GM21390 (cell line): ENCODE measurements around the gene LDLRAD3.

Experiments
- ATAC-seq: cut with Tn5 transposase; IDR thresholded peaks from one replicate; pipeline ENCODE4 v1.9.1; 2021; ENCODE audit not compliant: unreplicated experiment

Gene LDLRAD3

DNA sequence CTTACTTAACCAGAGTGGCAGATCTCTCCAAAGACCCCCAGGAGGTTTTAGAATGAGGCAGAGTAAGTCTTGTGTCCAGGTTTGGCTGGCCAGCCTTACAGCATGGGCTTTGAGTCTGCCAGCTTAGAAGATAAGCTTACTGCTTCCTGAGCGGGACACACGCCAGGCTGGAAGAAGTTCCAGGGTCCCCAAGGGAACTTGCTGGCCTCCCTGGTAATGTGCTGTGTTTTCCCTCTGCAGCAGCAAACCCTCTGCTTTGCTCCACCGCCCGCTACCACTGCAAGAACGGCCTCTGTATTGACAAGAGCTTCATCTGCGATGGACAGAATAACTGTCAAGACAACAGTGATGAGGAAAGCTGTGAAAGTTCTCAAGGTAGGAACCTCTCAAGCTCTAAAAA, 154.2 kb downstream of the LDLRAD3 start:
- ATAC-seq = no peak

DNA sequence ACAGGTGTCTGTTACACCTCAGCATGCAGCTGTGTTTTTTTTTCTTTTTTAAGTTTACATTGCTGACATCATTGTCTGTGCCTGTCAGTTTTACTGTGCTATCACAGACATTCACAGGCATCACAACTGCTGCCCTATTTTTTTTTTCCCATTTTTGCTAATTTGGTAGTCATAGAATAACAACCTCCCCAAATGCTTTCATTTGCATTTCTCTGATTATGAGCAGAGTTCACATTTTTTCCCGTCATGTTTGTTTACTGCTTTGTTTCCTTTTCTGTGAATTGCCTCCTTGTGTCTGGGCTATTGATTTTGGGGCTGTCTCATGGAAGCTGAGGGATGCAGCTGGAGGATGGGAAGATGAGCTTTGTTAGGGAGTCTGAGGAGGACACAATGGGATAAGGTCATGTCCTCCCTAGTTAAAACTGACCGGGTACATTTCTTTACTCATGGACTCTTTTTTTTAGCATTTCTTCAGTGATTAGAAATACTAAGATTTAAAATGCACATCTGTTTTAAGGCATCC, 155.1 kb downstream of the LDLRAD3 start:
- no peak for ATAC-seq

DNA sequence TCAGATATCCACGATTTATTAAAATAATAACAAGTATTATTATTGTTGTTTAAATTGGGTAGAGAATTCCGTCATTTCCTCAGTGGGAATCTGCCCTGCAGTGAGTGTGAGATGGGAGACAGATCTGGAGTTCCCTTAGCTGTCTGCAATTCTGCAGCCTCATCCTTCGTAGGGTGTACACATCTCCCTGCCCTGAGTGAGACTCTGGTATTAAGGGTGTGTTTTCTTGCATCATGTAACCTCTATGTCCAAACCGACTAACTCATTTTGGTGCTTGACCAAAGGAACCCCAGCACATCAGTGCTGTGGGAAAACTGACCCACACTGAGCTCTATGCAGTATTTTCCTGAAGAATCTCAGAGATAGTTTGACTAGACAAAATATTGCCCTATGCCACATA, 157.6 kb downstream of the LDLRAD3 start:
- ATAC-seq = no peak

DNA sequence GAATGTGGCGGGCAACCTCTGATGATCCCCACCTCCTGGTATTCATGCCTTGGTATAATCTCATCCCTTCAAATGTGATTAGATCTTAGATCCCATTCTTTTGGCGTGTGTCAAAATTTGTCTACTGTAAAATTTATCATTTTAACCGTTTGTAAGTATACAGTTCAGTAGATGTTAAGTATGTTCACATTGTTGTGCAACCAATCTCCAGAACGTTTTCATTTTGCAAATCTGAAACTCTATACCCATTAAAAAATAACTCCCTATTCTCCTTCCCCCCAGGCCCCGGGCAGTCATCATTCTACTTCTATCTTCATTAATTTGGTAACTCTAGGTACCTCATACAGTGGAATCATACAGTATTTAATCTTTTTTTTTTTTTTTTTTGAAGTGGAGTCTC, 159.0 kb downstream of the LDLRAD3 start:
- ATAC-seq = no peak

DNA sequence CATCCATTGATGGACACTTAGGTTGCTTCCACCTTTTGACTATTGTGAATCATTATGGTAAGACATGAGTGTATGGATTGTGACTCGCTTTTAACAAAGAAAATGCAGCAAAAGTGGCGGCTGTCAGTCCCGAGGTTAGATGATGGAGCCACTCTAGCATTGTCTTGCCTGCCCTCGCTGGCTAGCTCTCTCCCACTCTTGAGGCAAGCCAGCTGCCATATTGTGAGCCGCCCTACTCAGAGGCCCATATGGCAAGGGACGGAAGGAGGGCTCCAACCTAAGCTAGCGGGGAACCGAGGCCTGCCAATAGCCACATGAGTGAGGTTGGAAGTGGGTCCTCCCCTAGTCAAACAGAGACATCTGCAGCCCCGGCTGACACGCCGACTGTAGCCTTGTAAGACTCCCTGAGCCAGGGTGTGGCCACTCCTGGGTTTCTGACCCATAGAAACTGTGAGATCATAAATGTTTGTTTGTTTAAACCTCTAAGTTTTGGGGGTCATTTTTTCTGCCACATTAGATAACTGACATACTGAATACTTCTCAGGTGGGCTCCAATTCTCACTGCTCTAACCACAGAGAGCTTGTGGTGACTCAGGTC, 160.2 kb downstream of the LDLRAD3 start:
- ATAC-seq = no peak

DNA sequence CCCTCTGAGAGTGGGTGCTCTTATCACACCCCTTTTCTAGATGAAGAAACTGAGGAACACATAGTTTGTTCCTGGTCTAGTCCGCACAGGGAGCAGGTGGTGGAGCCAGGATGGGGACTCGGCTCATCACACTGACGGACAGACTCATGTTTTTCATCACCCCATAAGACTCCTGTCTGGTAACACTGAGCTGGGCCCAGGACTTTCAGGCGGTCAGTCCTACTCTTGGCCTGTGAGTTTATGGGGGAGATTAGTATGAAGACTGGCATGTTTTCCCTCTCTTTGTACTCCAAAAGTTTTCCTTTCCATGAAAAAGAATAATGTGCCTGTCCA, 160.8 kb downstream of the LDLRAD3 start:
- no peak for ATAC-seq

DNA sequence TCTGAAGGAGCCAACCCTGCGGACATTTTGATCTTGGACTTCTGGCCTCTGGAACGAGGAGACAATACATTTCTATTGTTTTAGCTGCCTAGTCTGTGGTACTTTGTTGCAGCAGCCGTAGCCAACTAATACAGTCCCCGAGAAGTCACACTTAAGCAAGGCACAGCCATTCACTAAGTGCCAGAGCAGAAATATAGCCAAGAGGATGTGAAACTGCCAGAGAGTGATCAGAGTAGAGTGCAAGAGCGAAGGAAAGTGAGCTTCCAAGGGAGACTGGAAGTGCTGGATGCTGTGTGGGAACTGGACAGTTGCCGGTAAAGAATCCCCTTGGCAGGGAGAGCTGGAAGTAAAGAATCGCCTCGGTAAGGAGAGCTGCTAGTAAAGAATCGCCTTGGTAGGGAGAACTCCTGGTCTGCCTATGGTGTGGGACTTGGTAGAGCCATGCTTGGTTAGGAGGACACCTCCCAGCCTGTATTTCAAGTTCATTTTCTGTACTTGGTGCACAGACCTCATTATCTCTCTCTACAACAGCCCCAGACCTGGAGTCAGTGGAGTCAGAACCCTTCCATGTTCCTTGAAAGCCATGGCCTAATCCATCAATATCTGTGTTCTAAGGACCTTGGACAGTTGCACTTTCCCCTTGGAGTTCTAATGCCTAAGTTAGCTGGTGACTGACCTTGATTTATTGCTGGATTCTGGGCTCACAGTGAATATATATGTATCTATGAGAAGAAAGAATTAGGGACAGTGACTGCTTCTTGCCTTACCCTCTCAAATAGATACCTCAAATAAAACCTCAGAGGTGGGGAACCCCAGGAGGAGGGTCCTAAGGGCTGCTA, 162.1 kb downstream of the LDLRAD3 start:
- no peak for ATAC-seq

DNA sequence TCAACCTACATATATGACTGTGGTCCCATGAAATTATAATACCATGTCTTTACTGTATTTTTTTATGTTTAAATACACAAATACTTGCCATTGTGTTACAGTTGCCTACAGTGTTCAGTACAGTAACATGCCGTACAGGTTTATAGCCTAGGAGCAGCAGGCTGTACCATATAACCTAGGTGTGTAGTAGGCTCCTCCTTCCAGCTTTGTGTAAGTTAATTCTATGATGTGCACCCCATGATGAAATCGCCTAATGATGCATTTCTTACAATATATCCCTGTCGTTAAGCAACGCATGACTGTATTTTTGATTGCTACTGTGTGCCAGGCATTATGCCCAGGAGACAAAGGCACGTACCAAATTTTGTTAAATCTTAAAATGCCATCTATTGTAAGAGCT, 163.7 kb downstream of the LDLRAD3 start:
- ATAC-seq = no peak

DNA sequence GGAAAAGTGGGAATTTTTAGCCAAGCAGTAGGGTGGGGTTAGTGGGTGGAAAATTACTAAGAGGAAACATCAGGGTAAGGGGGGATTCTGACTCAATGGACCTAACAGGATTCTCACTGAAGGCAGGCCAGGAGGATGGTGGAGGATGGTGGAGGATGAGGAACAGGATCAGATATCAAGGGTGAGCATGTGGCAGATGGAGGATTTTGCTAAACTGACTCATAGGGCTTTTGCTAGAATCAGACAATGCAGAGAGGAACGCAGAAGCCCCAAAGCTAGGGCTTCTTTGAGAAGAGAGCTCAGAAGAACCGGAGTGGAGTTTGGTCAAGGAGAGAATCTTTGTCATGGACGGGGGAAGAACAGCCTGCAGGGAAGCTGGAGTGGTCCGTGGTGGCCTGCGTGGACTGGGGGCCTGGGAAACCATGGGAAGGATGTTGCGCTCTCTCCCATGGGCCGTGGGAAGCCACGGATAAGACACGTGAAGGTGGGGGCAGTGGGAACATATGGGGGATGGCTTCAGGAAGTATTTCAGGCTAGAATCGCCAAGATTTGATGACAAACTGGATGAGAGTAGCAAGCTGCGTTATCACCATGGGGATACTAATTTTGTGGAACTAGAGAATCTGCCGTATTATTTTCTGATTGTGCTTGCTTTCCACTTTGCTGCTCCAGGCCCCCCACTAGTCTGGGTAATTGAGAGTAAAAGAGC, 165.2 kb downstream of the LDLRAD3 start:
- no peak for ATAC-seq

DNA sequence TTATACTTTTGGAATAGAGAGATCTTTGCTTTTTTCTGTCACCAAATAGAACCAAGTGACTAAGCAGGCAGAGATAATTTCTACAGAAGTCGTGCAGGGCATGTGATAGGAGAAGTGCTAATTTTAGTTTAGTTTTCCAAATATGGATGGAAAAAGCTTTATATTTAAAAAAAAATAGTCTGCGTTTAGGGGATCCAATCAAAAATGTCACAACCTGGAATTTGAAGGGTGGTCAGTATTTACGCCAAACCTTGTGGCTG, 165.7 kb downstream of the LDLRAD3 start:
- no peak for ATAC-seq

DNA sequence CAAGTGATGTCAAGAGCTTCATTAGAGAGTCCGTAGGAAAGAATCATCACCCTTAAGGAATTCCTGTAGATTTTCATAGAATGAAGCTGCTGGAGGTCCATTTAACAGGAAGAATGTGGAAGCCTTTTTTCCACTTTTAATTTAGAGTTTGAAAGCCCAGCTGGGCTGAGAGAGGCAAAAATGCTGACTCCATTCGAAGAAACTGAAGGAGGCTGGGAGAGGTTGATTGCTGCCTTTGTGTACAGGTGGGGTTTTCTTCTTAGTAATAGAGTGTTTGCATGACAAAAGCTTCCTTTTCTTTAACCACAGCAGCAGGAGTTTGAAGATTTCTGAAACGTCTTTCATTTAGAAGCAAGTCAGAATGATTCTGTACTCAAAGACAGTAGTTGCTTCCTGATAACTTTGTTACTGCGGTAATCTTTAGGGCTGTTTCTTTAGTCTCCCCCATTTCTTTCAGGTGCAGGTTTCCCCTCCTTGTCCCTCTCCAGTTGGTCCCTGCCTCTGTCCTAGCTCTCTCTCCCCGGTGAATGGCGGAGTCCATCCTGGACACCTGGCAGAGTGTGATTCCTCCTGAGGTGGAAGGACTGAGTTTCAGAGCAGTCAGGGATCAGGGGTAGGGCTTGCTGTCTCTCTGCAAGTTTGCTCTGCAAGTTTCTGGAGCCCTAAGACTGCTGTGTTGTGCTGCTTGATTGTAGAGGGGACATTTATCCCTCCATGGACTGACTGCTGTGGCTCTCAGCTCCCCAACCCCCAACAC, 166.2 kb downstream of the LDLRAD3 start:
- no peak for ATAC-seq

DNA sequence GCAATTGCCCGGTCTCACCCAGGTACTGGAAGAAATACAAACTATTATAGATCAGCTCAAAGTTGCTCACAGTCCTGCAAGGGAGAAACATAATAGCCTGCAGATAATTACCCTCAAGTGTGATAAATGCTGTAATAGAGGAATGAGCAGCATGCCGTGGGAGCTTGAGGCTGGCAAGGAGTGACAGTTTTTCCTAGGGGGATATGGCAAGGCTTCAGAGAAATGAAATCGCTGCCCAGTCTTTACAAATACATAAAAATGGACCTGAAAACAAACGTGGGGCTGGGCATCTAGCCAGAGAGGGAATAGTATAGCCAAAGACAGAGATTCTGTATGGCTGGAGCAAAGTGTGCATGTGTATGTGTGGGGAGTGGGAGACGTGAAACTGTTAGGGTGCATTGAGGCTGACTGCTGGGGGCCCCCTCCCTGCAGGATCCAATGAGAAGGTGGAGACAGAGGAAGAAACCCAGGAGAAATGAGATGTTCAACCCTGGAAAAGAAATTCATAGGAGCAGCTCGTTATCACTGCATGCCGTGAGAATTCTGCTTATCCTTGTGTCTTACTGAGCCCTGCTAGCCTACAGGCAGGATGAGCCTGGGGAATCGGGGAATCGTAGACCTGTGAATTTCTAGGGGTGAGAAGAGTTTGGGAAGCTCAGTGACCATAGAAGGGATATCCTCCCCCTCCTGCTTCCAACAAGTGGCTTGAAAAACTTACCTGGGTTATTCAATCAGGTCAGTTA, 167.0 kb downstream of the LDLRAD3 start:
- ATAC-seq = no peak

DNA sequence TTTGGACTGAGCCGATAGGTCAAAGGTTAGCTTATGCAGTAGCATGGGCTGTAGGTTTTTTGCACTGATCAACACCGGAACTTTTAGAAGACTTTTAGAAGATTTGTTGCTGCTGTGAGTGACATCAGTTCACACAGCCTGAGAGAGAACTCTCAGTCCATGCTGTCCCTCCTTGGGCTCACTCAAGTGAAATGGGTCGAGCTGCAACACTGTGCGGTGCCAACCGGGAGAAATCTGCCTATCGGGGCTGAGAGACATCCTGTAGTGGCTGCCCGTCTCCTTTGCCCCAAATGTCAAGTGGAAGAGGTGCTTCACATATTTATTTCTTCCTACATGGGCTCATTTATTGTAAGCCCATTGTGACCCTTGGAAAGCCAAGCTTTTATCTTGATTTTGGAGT, 170.2 kb downstream of the LDLRAD3 start:
- no peak for ATAC-seq

DNA sequence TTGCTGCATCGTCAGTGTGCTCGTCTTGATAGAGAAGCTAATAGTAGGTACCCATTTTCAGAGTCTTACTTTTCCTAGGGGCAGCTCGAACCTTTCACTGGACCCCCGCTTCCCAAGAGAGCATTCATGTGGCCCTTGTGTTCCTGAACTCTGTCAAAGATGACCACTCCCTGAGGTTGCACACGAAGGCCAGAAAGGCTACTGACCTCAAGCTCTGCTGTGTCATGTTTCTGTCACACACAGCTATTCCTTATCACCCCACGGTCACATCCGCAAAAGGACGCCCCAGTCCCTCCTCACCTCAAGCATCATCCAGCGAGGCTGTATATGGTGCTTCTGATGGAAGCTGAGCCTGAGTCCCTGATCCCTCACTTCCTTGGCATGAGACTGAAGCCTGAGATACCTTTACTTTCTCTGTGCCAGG, 171.5 kb downstream of the LDLRAD3 start:
- no peak for ATAC-seq

DNA sequence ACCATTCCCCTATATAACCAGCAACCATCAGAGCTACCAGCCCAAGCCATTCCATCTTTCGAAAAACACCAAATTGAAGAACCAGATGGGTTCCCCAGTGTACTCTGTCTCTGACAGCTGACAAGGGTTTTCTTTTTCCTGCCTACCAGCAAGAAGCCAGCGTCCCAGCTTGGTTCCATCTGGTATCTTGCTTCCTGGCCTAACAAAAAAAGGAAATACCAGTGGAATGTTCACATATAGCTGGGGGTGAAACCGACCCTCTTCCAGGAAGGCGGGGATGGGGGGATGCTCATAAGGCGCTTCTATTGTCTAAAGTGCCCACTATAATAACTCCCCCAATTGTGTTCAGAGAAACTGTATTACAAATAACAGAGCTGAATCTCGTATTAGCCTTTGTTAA, 172.3 kb downstream of the LDLRAD3 start:
- no peak for ATAC-seq

DNA sequence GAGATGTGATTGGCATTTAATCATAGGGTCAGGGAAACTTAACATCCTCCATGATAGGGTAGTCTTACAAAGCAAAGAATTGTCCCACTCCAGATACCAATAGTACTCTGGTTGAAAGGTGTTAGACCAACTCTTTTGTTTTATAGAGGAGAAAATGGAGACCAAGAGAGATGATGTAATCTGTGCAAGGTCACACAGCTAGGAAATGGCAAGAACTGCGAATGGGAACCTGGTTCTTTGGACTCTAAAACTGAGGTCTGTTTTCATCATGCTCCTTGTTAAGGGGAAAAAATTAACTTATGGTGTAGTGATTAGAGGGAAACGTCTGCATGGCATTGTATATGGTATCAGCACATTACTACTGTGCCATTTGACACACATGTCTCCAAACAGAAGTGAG, 174.2 kb downstream of the LDLRAD3 start:
- no peak for ATAC-seq

DNA sequence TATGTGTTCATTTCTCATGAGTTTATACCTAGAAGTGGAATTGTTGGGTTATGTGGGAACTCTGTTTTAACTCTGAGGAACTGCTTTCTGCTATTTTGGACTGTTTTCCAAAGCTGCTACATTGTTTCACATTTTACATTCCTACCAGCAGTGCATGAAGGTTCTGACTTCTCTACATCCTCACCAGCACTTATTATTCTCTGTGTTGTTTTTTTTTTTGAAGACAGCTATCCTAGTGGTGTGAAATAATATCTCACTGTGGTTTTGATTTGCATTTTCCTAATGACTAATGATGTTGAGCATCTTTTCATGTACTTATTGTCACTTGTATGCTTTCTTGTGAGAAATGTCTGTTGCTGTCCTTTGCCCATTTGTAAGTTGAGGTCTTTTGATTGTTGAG, 175.4 kb downstream of the LDLRAD3 start:
- ATAC-seq = no peak

DNA sequence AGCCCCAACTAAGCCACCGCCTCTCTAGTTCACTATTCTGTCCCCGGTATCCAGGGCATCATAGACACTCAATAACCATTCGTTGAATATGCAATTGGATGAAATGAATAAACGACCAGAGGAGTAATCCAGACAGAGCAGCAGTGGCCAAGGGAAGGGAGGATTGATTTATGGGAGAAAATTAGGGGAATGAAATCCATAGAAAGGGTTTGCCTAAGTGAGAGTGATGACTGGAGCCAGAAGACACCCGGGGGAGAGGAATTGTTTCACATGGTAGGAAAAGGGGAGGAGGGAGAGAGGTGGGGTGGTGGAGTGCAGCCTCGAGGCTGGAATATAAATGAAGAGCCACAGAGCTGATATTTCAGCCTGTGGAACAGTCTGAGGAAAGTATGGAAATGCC, 177.2 kb downstream of the LDLRAD3 start:
- no peak for ATAC-seq

DNA sequence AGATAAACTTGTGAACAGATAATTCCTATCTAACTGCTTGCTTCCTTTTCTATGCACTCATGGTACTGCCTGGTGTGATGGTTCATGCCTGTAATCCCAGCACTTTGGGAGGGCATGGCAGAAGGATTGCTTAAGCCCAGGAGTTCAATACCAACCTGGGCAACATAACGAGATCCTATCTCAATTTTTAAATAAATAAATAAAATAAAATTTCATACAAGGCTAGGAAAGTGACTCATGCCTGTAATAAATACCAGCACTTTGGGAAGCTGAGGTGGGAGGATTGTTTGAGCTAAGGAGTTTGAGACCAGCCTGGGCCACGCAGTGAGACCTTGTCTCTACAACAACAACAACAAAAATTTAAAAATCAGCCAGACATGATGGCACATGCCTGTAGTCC, 178.8 kb downstream of the LDLRAD3 start:
- no peak for ATAC-seq

DNA sequence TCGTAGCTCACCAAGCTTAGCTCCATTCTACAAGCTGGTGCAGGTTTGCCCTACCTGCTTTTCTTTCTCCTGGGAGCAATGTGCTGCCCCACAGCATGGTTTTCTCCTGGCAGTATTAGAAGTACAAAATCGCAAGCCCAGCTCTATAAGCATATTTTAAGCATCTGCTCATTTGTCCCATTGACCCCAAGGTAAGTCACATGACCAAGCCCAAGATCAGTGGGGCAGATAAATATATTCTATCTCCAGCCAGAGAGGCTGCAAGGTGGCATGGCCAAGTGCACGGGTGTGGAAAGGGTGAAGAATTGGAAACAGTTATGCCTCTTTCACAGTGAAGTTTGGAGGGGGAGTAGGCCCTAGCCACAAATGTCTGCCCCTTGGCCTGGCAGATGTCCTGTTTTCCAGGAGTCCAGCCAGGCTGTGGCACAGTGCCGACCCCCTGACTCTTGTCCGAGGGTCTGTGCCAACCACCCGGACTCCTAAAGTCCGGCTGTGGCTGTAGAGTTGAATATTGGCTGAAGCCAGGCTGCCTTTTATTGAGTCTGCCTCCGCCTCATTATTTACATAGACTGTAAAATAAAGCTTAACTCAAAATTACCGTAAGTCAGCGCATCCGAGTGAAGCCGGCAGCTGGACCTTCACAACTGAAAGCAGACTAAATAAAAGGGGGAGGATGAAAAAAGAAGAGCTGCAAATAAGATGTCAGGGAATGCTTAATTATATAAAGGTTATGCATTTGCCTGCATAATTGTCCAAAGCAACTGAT, 179.7 kb downstream of the LDLRAD3 start:
- no peak for ATAC-seq
